HG02943 (cell line): ENCODE measurements around the gene ANKRD6.

ENCODE experiments used
- ATAC-seq: cut with Tn5 transposase; IDR thresholded peaks from one replicate; pipeline ENCODE4 v1.9.1; 2021; ENCODE audit warnings: mild to moderate bottlenecking, low read depth, moderate library complexity; ENCODE audit not compliant: unreplicated experiment

The ANKRD6 gene

GRCh38 chr6:89555031-89555430 is 122.1 kb downstream of the ANKRD6 start:
- no peak for ATAC-seq

- ATAC-seq: no peak
Observed at GRCh38 chr6:89555806-89556205, 122.9 kb downstream of the ANKRD6 start.

- no peak for ATAC-seq
Observed at GRCh38 chr6:89559487-89559886, 126.5 kb downstream of the ANKRD6 start.

GRCh38 chr6:89562093-89562973 is 129.4 kb downstream of the ANKRD6 start:
- no peak for ATAC-seq

- no peak for ATAC-seq
Observed at GRCh38 chr6:89563866-89564265, 130.9 kb downstream of the ANKRD6 start.

- ATAC-seq: no peak
Observed at GRCh38 chr6:89564752-89565427, 131.9 kb downstream of the ANKRD6 start.

- ATAC-seq: no peak
Observed at GRCh38 chr6:89566008-89566800, 133.3 kb downstream of the ANKRD6 start.

- no peak for ATAC-seq
Observed at GRCh38 chr6:89566930-89567629, 134.1 kb downstream of the ANKRD6 start.

GRCh38 chr6:89567630-89568390 is 134.9 kb downstream of the ANKRD6 start:
- ATAC-seq: no peak

- no peak for ATAC-seq
Observed at GRCh38 chr6:89574910-89575561, 142.1 kb downstream of the ANKRD6 start.

GRCh38 chr6:89575562-89575960 is 142.6 kb downstream of the ANKRD6 start:
- no peak for ATAC-seq

- ATAC-seq: no peak
Observed at GRCh38 chr6:89580997-89581666, 148.2 kb downstream of the ANKRD6 start.

GRCh38 chr6:89581689-89582088 is 148.7 kb downstream of the ANKRD6 start:
- no peak for ATAC-seq

GRCh38 chr6:89582669-89583325 is 149.8 kb downstream of the ANKRD6 start:
- no peak for ATAC-seq

- ATAC-seq: no peak
Observed at GRCh38 chr6:89583559-89583958, 150.6 kb downstream of the ANKRD6 start.

GRCh38 chr6:89584539-89584938 is 151.6 kb downstream of the ANKRD6 start:
- ATAC-seq: no peak

- ATAC-seq: no peak
Observed at GRCh38 chr6:89585154-89585553, 152.2 kb downstream of the ANKRD6 start.
